CD4-positive, alpha-beta T cell treated with Interleukin-6 for 4 hours (primary cell): ENCODE data around the gene TYROBP.
A peak's percentile ranks its signal among the peaks of the same experiment; 100 is the strongest.
"Not testable (repeated sequence)": the region's sequence is repeated elsewhere in the genome, so short reads cannot be mapped to it uniquely, and the experiment has no call there.

Experiments
- DNase-seq: peaks from one replicate; pipeline ENCODE4 v3.0.0-alpha.2; 2020; ENCODE audit warnings: mixed read lengths

Gene TYROBP

DNA sequence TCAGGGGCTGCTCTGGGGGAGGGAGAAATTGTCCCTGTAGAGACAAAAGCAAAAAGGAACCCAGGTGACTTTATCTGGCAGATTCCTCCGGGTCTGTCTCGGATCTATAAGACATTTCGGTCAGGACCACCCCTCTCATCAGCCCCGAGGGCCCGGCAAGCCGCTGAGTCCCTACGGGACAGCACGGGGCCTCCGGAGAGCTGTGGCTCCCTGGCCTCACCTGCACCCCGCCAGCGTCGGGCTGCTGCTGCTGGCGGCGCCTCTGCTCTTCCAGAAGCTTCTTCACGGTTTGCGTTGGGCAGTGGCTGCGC lies 9.6 kb downstream of the TYROBP start:
- no peak for DNase-seq

GRCh38 chr19:35897706-35898451 lies 10.2 kb downstream of the TYROBP start:
- DNase-seq: no peak

- no peak for DNase-seq
Observed at GRCh38 chr19:35896643-35897040, 11.5 kb downstream of the TYROBP start.

GRCh38 chr19:35895911-35896642 lies 12.0 kb downstream of the TYROBP start:
- DNase-seq: no peak

DNA sequence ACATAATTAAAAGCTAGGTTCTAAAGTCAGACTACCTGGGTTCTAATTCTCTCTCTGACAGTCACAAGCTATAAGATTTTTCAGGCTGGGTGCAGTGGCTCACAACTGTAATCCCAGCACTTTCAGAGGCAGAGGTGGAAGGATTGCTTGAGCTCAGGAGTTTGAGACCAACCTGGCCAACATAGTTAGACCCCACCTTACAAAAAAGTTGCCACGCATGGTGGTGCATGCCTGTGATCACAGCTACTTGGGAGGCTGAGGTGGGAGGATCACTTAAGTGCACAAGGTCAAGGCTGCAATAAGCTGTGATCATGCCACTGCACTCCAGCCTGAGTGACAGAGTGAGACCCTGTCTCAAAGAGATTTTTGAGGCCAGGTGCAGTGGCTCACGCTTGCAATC lies 13.8 kb downstream of the TYROBP start:
- DNase-seq: no peak

- not testable (repeated sequence) for DNase-seq
Observed at GRCh38 chr19:35891819-35892218, 16.3 kb downstream of the TYROBP start.

- no peak for DNase-seq
Observed at GRCh38 chr19:35890113-35890650, 17.9 kb downstream of the TYROBP start.

- no peak for DNase-seq
Observed at GRCh38 chr19:35889370-35890112, 18.6 kb downstream of the TYROBP start.

GRCh38 chr19:35888398-35888797 lies 19.7 kb downstream of the TYROBP start:
- DNase-seq: no peak

DNA sequence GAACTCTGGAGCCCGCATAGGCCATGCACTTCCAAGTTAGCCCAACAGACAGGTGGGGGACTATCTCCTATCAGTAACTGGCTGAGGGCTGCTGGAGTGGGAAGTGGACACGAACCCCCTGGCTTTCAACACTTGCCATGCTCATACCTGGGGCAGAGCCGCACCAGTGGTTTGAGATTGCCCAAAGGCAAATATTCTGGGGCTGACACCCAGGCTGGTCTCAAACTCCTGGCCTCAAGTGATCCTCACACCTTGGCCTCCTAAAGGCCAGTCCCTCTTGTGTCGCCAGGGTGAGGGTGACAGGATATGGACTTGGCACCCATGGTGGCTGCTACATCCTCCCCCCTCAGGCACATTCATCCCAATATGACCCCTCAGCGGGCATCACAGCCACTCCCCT lies 20.9 kb downstream of the TYROBP start:
- DNase-seq: no peak

DNA sequence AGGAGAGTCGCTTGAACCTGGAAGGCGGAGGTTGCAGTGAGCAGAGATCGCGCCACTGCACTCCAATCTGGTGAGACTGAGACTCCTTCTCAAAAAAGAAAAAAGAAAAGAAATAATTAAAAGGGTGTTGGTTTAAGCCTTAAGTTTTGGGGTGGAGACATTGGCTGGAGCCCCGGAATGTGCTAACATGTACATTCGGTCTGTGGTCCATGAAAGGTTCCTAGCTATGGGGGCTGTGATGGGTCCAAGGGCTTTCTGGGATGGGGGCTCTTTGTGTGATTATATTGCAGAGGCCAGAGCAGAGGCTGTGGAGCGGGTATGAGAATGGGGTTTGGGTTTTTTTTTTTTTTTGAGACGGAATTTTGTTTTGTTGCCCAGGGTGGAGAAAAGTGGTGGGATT lies 22.2 kb downstream of the TYROBP start:
- DNase-seq: no peak

DNA sequence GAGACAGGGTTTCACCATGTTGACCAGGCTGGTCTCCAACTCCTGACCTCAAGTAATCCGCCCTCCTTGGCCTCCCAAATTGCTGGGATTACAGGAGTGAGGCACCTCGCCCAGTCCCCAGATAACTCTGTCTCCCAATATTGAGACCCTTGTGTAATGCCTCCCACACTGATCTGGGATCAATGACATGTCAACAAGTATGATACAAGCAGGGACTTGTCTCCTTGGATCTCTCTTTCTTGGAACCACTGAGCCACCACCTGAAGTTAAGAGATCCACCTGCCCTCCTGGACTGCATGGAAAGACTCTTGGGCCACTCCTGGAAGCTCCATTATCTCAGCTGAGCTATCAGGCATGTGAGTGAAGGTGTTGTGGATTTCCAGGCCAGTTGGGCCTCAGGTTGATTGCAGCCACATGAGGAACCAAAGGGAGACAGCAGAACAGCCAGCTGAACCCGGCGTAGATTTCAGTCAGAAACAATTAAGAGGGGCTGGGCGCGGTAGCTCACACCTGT lies 22.8 kb downstream of the TYROBP start:
- no peak for DNase-seq

DNA sequence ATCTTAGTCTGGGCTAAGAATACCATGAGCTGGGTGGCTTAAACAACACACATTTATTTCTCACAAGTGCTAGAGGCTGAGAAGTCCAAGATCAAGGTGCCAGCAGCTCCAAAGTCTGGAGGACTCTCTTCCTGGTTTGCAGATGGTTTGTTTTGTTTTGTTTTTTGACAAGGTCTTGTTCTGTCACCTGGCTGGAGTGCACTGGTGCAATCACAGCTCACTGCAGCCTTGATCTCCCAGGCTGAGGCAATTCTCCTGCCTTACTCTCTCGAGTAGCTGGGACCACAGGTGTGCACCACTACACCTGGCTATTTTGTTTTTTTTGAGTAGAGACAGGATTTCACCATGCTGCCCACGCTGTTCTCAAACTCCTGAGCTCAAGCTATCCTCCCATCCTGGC lies 24.2 kb downstream of the TYROBP start:
- no peak for DNase-seq

DNA sequence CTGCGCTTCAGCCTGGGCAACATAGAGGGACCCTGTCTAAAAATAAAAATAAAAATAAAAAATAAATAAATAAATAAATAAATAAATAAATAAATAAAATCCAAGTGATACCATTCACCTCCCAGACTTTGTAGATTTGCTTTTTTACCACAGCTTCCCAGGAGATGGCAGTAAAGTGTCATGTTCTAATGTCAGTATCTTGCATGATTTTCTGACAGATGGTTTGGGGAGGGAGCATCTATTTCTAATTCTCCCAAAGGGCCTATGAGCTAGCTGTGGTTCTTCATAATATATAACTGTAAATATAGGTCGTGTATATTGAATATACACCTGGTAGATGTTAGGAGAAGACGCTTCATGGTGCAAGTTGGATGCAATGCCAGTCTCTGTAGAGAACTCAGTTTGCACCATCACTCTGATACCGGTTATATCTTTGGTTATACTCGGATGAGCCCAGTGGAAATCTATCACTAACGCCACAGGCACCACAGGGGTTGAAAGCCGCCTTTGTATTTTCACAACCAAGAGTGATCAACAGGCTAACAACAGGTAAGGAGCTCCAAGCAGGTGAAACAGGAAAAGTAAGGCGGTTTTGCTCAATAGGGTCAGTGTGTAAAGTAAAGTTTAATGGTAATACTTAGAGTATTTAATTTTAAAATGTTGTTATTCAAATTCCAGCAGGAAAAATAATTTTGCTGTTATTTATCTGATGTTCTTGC lies 25.8 kb downstream of the TYROBP start:
- DNase-seq: peak; percentile 54

GRCh38 chr19:35879770-35880317 lies 28.3 kb downstream of the TYROBP start:
- peak; percentile 80 for DNase-seq

DNA sequence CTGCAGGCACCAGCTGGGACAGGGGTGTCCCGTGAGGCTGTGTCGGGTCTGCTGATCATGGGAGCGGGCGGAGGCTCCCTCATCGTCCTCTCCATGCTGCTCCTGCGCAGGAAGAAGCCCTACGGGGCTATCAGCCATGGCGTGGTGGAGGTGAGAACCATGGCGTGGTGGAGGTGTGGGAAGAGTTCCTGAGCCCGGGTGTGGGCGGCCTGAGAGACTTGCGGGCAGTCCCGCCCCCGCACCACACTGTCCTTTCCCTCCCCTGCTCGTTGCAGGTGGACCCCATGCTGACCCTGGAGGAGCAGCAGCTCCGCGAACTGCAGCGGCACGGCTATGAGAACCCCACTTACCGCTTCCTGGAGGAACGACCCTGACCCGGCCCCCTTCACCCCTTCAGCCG lies 29.0 kb downstream of the TYROBP start:
- no peak for DNase-seq

GRCh38 chr19:35874392-35874930 lies 33.6 kb downstream of the TYROBP start:
- DNase-seq: no peak

DNA sequence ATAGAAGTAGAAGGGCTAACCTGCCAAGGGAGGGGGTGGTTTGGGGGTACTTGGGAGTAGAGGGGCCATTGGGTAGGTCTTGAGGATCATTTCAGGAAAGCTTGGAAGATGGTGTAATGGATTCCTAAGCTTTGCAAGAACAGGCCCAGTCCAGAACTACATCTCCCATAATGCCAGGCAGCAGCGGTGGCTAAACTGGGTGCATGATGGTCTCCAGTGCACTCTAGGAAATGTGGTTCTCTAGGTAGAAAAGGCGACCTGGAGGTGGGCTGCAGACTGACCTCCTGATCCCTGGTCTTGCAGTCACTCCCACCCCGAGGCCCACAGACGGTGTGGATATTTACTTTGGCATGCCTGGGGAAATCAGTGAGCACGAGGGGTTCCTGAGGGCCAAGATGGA lies 35.9 kb downstream of the TYROBP start:
- no peak for DNase-seq

GRCh38 chr19:35871611-35872010 lies 36.5 kb downstream of the TYROBP start:
- no peak for DNase-seq

GRCh38 chr19:35870798-35871197 lies 37.3 kb downstream of the TYROBP start:
- no peak for DNase-seq

DNA sequence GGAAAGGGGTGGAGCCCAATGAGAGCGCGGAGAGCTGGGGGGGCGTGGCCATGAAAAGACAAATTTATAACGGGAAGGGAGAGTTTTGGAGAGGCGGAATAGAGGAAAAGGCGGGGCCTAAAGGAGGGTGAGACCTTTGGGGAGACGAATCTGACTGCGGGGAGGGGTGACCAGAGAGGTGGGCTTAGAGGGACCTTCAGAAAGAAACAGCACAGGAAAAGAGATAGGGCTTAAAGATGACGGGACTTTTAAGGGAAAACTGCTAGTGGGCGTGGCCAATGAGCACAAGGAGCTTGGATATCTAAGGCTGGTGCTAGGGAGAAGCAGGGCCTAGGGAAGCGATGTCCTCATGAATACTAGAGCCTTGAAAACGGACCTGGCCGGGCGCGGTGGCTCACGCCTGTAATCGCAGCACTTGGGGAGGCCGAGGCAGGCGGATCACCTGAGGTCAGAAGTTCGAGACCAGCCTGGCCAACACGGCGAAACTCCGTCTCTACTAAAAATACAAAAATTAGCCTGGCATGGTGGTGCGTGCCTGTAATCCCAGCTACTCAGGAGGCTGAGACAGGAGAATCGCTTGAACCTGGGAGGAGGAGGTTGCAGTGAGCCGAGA lies 37.9 kb downstream of the TYROBP start:
- not testable (repeated sequence) for DNase-seq
